Thyroid gland (tissue), 4 donors: Measurements from ENCODE around the gene PDE4B. TPM values are rescaled to one million over a fixed set of nuclear protein-coding genes. Genes with fewer than 3 reads are reported as not detected.
"Not testable (repeated sequence)": the region's sequence is repeated elsewhere in the genome, so short reads cannot be mapped to it uniquely, and the experiment has no call there.

Experiments used
- DNase-seq, 2 donors: peaks; one replicate each; pipeline ENCODE4 v3.0.0-alpha.2; 2019
- H3K27ac ChIP-seq, 3 donors: fragments of 200-600 bp; sonication (generic); 1 replicate in 2 of 3; 2 replicates in 1 of 3; pipeline ENCODE4 v1.5.1; 2016 to 2019; ENCODE audit warnings: mild to moderate bottlenecking in 1 of 3, moderate library complexity in 1 of 3
- H3K27me3 ChIP-seq: fragments of 200-600 bp; sonication (generic); one replicate; pipeline ENCODE4 v1.5.1; 2019
- H3K36me3 ChIP-seq, 2 donors: fragments of 200-600 bp; sonication (generic); one replicate each; pipeline ENCODE4 v1.5.1; 2016 to 2019
- H3K4me1 ChIP-seq, 2 donors: fragments of 200-600 bp; sonication (generic); one replicate each; pipeline ENCODE4 v1.5.1; 2017 to 2019
- H3K4me3 ChIP-seq, 3 donors: fragments of 200-600 bp; sonication (generic); replicated peaks in 1 of 3; 1 replicate in 2 of 3; 2 replicates in 1 of 3; pipeline ENCODE4 v1.5.1; 2016; ENCODE audit warnings: mild to moderate bottlenecking in 1 of 3
- H3K9me3 ChIP-seq: fragments of 200-600 bp; sonication (generic); one replicate; pipeline ENCODE4 v1.5.1; 2017
- POLR2A ChIP-seq, 2 donors: fragments of 450-650 bp; IDR thresholded peaks; one replicate each; pipeline ENCODE4 v1.6.1; 2017; ENCODE audit warnings: antibody characterized with exemption in 2 of 2, mild to moderate bottlenecking in 2 of 2, moderate library complexity in 1 of 2
- WGBS, 2 donors: methylation state at CpG; one replicate each; pipeline ENCODE4 v1.1.5; 2017; 5-methylcytosine and 5-hydroxymethylcytosine counted together
- intact Hi-C: fragments of 100-400 bp; cut with DNase I; formaldehyde crosslinking; loops from one replicate; pipeline ENCODE4 v1.15.1; 2023
- total RNA-seq, 4 donors: library from RNA; depleted of rRNA; stranded (reverse); fragments of >200 nt; gene quantifications; one replicate each; pipeline ENCODE4 v1.2.3, GENCODE V29; 2016
- TF ChIP-seq, protein P1 (sequence below), 6 experiments: fragments of 200-600 bp in 3 of 6; fragments of 450-650 bp in 3 of 6; sonication (generic) in 3 of 6; IDR thresholded peaks; one replicate each; pipeline ENCODE4 v1.5.1; 2016 to 2019; ENCODE audit warnings: antibody characterized with exemption in 6 of 6, mild to moderate bottlenecking in 2 of 6, inconsistent platforms in 1 of 6, moderate library complexity in 1 of 6

PDE4B gene
- total RNA-seq, 4 donors from 2014 or later, result 9.6 to 21.3 (median 15.0) TPM

DNA sequence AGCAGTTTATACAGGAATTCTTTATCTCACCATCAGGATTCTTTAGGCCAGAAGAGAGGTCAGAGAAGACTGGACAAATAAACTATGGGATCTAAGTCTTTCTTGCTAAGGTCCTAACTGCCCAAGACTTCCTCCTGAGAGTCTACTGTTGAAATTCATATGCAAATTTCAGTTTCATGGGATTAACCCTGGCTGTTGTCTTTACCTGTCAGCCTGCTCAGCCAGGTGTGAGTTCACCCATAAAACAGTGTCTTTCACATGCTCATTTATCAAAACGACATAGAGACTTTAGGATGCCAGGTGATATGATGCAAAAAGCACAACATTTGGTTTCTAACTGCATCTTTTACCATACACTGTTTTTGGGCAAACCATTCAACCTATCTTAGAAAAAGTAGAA is 211.0 kb downstream of the PDE4B start:
- Histone ChIP-seq H3K27ac (no peak overlapping the region), H3K9me3 (no peaks in the 10 kb centered on the region), H3K36me3 (no peaks in the 10 kb centered on the region), H3K27me3 (no peaks in the 10 kb centered on the region), H3K4me1 (no peaks in the 10 kb centered on the region), H3K4me3 (no peak overlapping the region)
- intact Hi-C loops, result no loop called here
- TF ChIP-seq, protein P1, sequence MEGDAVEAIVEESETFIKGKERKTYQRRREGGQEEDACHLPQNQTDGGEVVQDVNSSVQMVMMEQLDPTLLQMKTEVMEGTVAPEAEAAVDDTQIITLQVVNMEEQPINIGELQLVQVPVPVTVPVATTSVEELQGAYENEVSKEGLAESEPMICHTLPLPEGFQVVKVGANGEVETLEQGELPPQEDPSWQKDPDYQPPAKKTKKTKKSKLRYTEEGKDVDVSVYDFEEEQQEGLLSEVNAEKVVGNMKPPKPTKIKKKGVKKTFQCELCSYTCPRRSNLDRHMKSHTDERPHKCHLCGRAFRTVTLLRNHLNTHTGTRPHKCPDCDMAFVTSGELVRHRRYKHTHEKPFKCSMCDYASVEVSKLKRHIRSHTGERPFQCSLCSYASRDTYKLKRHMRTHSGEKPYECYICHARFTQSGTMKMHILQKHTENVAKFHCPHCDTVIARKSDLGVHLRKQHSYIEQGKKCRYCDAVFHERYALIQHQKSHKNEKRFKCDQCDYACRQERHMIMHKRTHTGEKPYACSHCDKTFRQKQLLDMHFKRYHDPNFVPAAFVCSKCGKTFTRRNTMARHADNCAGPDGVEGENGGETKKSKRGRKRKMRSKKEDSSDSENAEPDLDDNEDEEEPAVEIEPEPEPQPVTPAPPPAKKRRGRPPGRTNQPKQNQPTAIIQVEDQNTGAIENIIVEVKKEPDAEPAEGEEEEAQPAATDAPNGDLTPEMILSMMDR (IDR thresholded peaks at IDR 0.05), result no peak
- TF ChIP-seq POLR2A (IDR thresholded peaks at IDR 0.05), result no peak
- WGBS, 2 donors, result 18 to 19% methylated on average over 1 of the region's 1 CpG
- DNase-seq, result no peak

DNA sequence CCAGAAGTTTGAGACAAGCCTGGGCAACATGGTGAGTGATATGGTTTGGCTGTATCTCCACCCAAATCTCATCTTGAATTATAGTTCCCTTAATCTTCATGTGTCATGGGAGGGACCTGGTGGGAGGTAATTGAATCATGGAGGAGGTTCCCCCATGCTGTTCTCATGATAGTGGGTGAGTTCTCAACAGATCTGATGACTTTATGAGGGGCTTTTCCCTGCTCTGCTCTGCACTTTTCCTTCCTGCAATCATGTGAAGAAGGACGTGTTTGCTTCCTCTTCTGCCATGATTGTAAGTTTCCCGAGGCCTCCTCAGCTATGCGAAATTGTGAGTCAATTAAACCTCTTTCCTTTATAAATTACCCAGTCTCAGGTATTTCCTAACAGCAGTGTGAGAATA is 213.8 kb downstream of the PDE4B start:
- H3K27me3 ChIP-seq, H3K9me3 ChIP-seq, DNase-seq, H3K4me3 ChIP-seq, H3K27ac ChIP-seq, H3K36me3 ChIP-seq, H3K4me1 ChIP-seq, intact Hi-C loops: not testable (repeated sequence)
- WGBS, 2 donors, result 89 to 90% methylated on average over 3 of the region's 3 CpGs

DNA sequence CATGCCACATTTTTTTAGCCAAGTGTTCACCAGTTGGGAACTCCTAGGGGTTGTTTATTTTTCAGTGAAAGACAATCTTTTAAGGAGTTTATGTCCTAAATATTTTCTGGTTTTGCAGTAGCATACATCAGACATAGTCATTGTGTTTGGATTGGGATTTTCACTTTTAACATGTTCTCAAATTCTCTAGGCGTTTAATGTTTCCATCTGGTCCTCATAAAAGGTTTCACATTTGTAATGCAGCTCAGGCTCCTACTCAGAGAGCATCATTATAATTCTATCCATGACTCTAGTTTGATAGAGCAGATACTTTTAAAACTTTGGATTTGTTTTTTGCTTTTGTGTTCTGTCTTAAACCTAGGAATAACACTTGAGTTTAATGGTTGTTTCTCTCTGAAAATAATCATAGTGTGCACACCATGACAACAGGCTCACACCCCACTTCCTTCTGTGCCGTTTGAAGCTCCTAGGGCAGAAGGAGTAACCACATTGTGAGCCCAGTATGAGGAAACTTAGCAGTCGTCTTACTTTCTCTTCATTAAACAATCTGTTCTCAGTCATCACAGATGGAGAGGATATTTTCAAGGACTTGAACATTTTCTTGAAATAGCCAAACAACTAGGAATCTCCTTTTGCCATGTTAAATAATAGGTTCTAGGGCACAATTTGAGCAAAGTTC is 219.6 kb downstream of the PDE4B start:
- no peaks in the 10 kb centered on the region for H3K36me3 ChIP-seq
- no peaks in the 10 kb centered on the region for H3K4me1 ChIP-seq
- no peak overlapping the region for H3K27ac ChIP-seq
- no peak overlapping the region for H3K4me3 ChIP-seq
- TF ChIP-seq POLR2A (IDR thresholded peaks at IDR 0.05), result no peak
- TF ChIP-seq, protein P1 (IDR thresholded peaks at IDR 0.05), result no peak
- no peaks in the 10 kb centered on the region for H3K9me3 ChIP-seq
- no peak for DNase-seq
- WGBS, 2 donors, result 52 to 56% methylated on average over 3 of the region's 3 CpGs
- no peaks in the 10 kb centered on the region for H3K27me3 ChIP-seq
- intact Hi-C loops, result no loop called here

DNA sequence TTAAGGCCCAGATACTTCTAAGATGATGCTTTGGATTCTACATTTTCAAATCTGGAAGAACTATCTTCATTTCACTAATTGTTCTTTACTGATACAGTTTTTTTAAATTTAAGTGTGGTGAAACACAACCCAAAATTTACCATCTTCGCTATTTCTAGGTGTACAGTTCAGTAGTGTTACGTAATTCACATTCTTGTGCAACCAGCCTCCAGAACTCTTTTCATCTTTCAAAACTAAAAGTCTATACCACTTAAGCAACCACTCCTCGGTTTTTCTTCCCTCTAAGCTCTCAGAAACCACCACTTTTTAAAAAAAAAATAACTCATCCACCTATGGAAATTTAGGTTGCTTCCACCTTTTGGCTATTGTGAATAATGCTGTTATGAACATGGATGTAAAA is 220.7 kb downstream of the PDE4B start:
- TF ChIP-seq, protein P1 (IDR thresholded peaks at IDR 0.05), result no peak
- no peak for TF ChIP-seq POLR2A (IDR thresholded peaks at IDR 0.05)
- H3K4me3 ChIP-seq, result no peak overlapping the region
- H3K4me1 ChIP-seq, result no peaks in the 10 kb centered on the region
- no peak for DNase-seq
- no peak overlapping the region for H3K27ac ChIP-seq
- no peaks in the 10 kb centered on the region for H3K9me3 ChIP-seq
- no peaks in the 10 kb centered on the region for H3K36me3 ChIP-seq
- intact Hi-C loops, result no loop called here
- H3K27me3 ChIP-seq, result no peaks in the 10 kb centered on the region
- 69 to 74% methylated on average over 3 of the region's 3 CpGs for WGBS, 2 donors

DNA sequence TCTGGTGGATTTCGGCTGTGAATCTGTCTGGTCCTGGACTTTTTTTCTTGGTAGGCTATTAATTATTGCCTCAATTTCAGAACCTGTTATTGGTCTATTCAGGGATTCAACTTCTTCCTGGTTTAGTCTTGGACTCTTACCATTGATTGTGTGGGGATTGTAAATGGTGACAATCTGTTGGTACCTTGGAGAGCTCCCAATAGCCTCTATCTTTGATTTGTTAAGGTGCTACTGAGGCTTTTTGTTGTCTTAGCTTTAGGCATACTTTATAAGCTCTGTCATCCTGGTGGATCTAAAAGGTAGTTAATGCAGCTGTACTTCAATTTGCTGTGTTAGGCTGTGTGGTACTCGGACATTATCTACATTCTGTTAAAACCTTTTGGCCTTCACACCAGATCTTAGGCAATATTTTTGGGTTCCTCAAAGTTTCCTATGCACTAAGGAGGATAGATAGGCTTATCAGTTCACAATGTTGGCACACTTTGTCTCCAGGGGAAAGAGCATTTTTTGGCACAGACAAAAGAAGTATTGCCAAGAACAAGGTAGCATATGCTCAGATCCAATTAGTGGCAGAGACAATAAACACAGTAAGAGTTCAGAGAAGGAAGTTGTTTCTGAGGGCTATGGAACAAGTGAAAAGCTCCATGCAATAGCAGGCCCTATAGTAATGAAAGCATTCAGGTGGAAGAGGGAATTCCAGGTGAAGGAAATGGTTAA is 230.4 kb downstream of the PDE4B start:
- Histone ChIP-seq H3K4me3 (no peak overlapping the region), H3K4me1 (no peaks in the 10 kb centered on the region), H3K27ac (no peak overlapping the region), H3K36me3 (no peaks in the 10 kb centered on the region), H3K27me3 (no peaks in the 10 kb centered on the region), H3K9me3 (no peaks in the 10 kb centered on the region)
- intact Hi-C loops, result no loop called here
- 86 to 91% methylated on average over 2 of the region's 2 CpGs for WGBS, 2 donors
- TF ChIP-seq, protein P1 (IDR thresholded peaks at IDR 0.05), result no peak
- no peak for TF ChIP-seq POLR2A (IDR thresholded peaks at IDR 0.05)
- DNase-seq, result no peak
